ENCODE measurements around the gene ARL15.

The ARL15 gene

DNA sequence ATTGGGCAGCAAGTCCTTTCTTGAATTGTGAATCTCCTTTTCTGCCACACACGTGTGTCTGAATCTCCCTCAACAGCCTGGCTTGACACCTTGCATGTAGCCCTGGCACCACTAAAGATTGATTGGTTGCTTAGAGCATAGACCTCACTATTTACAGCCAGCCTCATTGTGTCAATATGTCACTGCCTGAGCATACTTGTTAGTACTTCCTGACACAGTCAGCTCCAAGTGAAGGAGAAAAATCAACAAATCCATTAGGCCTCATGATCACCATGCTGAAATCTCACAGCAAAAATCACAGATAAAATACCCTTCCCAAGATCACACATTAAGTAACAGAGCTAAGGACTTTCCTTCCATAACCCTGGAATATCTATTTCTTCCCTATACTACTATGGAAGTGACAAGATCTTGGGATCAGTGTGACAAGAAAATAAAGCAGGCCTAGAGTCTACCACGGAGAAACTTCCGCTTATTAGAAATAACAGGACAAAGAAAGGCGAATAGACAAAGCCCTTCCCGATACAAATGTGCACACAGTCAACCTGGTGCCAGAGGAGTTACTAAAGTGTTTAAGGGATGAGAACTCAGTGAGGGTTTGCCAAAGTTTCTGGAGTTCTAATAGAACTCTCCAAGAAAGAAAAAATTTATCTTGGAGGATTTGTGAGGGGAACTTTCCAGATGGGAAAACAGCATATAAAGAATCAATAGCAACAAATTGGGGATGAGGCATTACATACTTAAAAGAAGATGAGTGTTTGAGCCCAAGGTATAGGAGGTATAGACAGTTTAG lies 5.6 kb upstream of the ARL15 start:
- no peak for DNase-seq (ENCODE audit: low read depth in 4 of 4, low spot score in 1 of 4)

DNA sequence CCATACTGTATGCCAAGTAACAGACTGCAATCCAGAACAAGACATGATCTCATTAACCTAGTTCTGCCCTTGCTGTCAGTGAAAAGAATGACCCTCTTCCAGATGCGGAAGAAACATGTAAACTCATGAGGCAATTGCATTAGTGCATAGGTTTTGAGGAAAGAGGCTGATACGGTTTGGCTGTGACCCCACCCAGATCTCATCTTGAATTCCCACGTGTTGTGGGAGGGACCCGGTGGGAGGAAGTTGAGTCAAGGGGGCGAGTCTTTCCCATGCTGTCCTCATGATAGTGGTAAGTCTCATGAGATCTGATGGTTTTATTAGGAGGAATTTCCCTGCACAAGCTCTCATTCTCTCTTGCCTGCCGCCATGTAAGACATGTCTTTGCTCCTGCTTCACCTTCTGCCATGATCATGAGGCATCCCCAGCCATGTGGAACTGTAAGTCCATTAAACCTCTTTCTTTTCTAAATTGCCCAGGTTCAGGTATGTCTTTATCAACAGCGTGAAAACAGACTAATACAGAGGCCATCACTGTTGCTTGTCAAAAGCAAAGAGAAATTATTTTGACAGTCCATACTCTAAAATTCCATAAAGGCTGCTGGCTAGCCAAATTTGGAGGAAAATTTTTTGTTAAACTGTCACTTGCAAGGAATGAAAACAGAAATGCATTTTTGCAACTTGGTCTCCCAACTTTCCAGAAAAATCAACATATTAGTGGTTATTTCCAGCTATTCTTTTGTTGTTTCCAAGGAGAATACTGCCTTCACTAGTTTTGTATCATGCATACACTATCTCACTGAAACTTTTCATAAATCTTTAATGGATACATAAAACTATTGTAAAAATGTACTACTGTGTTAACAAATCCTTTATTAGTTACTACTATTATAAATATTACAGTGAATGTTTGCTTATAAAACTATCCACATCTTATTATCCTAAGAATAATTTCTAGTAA lies 3.2 kb upstream of the ARL15 start:
- DNase-seq (ENCODE audit: low read depth in 4 of 4, low spot score in 1 of 4), result no peak

DNA sequence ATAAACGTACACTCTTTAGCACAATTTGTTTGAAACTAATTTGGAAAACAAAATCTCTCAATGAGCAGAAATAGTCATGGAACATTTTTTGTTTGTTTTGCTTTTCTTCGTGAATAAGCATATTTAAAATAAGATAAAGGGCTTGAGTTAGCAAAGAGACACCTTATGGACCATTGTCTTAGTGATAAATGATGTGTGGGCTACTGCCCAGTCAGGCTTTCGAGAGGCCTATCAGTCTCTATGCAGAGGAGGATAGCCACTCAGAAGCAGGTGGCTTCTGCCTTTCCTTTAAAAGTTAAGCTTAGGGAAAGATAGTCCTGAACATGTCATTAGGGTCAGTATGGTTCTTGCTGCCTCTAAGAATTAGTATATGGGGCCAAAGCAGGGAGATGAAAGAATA lies 2.1 kb upstream of the ARL15 start:
- DNase-seq (ENCODE audit: low read depth in 4 of 4, low spot score in 1 of 4), result no peak

DNA sequence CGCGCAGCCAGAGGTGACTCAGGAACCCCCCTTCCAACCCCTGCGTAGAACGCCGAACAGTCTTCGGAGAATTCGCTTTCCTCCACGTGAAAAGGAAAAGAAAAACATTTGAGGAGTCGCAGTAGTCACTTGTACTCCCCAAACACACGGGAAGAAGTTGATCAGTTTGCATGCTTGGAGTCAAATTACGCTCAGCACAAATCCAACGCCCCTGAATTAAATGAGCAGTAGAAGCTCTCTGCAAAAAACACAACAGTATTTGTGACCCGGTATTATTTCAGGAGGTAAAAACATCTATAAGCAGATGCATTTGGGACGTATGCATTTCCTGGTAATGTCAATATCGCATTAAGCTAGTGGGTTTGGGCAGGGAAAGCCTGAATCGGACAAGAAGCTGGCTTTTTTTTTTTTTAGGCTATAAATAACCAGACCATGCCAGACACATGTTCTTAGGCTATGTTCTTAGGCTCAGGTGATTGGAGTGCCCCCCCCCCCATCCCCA lies 854 bp upstream of the ARL15 start:
- peak in 1 of 4 experiments; percentile 0 for DNase-seq (ENCODE audit: low read depth in 4 of 4, low spot score in 1 of 4)

DNA sequence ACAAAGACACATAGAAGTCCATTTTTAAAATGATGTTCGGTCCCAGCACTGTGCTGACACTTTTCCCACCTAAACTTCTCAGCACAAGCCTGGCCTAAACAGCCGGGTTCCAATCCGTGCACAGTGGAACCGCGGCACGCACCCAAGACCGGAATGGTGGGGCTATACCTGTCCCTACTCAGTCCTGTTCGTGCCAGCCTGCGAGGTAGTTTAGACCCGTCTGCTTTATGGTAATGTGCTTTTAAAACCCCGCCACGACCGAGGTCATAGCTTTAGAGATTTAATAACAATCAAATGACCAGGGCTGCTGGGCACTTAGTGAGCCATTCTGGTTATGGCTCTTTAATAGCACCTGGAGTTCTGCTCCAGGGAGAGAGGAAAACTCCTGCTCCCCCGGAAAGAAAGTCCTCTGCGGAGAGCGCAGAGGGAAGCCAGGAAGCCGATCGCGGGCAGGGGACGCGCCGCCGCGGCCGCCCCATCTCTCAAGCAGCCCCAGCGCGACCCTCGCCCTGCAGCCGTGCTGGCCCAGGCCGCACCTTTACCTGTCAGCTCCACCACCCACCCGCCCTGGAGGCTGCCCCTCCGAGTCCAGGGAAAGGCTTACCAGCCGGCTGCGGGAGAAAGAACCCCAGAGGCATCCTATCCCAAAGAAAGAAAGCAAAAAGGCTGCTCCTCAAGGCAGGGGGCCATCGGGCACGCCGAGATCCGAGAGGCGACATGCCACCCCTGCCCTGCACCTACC lies 511 bp downstream of the ARL15 start:
- DNase-seq (ENCODE audit: low read depth in 4 of 4, low spot score in 1 of 4), result peak in 2 of 4 experiments; percentile 2 to 3

DNA sequence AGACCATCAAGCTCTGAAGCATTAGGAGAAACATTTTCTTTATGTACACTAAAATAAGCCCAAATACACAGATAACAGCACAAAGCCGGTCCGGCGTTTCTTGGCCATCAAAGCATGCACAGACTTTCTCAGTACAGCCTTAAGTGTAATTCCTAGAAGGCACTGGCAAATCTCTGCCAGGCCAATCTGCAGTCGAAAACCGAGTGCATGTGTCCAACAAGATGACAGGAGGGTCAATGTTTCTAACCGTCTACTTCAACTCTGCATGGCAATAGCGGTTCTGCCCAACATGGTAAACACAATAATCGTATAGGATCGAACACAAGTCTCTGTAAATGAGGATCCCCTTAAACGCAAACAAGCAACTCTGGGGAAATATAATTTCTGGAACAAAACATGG lies 1.1 kb downstream of the ARL15 start:
- DNase-seq (ENCODE audit: low read depth in 4 of 4, low spot score in 1 of 4), result no peak

DNA sequence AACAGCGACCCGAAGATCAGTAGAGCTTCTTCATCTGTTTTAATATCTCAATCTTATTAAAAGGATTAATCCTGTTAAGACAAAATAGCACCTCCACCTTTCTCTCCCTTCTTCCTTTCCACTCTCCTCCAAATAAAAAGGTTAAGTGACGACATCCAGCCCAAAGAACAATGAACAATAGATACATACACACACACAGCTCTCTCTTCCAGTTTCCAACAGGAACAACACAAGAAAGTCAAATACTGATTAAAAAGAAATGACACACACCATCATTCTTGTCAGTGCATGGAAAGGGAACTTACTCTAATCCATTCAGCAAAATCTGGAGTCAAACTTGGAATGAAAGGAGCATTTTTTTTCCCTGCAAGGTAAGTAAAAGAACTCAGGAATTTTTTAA lies 2.8 kb downstream of the ARL15 start:
- DNase-seq (ENCODE audit: low read depth in 4 of 4, low spot score in 1 of 4), result no peak

DNA sequence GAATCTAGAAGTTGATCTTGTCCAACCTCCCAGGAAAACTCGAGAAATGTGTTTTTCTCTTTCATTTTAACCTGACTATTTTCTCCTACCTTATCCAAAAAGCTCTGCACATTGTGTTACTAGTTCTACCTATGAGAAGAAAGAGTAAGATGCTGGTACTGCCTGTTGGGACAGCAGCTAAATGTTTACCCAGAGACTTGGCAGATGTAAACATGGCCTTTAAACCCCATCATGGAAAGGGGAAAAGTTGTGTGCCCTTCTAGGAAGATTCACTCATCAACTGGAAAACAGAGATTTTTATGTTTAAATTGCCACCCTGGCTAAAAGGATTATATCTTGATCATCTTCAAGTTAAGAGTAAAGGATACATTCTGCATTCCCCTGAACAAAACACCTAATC lies 3.5 kb downstream of the ARL15 start:
- no peak for DNase-seq (ENCODE audit: low read depth in 4 of 4, low spot score in 1 of 4)

DNA sequence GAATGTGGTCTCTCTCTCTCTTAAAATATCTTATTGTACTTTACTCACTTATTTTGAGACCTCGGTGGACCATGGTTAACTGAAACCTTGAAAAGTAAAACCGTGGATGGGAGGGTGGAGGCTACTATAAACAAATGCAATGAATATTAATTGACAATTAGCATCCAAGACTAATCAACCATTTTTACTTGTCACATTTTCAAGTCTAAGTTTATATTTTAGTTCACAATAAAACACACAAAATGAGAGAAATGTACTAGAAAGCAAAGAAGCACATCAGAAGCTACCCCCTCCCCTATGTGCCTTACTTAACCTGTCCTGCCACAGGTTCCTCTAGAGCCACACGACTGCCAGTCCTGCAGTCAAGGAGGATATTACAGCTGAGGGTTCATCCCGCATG lies 4.6 kb downstream of the ARL15 start:
- no peak for DNase-seq (ENCODE audit: low read depth in 4 of 4, low spot score in 1 of 4)

DNA sequence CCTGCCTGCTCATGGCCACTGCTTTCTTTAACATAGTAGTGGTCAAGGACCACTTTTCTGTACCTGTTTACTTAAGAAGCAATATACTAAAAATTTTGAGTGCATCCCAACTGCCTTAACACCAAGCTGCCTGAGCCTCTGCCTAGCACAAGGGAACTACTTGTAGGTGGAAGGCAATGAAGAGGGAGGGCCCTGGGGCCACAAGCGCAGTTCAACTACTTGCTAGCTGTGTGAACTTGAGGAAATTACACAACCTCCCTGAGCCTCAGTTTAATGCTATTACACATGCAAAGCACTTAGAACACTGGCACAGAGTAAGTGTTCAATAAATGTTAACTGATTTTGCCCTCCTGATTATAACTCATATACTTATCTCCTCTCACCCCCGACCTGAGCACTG lies 6.3 kb downstream of the ARL15 start:
- DNase-seq (ENCODE audit: low read depth in 4 of 4, low spot score in 1 of 4), result no peak

DNA sequence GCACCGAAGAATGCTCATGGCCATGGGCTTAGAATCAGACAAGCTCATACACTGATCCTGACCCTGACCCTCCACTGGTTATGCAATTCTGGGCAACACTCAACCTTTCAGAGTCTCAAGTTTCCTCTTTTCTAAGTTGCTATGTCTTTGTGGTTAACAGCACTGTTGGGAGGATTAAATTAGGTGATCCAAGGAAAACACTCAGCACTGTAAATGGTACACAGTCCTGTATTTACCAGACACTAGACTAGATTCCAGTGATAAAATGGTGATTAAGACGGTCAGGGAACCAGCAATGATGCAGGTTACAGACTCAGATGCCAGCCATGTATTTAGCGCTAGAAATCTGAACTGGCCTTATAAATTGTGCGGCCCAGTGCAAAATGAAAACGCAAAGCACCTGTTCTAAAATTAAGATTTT lies 8.1 kb downstream of the ARL15 start:
- no peak for DNase-seq (ENCODE audit: low read depth in 4 of 4, low spot score in 1 of 4)

DNA sequence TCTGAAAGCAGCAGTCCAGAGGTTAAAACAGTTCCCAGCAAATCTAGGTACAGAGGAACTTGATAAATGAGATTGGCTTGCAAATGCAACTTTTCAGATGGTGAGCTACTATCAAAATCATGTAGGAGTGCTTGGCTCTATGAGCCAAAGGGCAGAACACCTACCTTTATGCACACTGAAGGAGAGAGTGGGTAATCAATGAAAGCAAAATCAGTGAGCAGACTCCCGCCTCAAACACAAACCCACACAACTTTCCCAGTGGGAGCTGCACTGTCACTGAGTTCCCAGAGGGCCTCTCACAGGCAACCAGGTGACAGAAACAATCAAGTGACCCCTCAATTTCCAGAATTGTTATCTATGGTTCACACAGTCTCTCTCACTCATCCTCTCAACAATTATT lies 8.5 kb downstream of the ARL15 start:
- DNase-seq (ENCODE audit: low read depth in 4 of 4, low spot score in 1 of 4), result no peak

DNA sequence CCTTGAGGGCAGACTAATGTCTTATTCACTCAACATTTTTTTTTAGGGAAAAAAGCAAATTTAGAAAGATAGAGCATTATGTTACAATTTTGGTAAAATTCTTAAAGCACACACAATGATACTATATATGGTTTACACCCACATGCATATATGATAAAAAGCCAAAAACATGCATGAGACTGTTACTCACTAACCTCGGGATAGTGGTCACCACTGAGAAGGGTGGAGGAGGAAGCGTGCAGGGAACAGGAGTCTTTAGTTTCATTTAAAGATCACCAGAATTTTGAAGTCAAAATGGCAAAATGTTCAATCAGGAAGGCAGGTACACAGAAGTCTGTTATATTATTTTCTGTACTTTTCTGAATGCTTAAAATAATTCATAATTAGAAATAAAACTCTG lies 9.2 kb downstream of the ARL15 start:
- no peak for DNase-seq (ENCODE audit: low read depth in 4 of 4, low spot score in 1 of 4)

DNA sequence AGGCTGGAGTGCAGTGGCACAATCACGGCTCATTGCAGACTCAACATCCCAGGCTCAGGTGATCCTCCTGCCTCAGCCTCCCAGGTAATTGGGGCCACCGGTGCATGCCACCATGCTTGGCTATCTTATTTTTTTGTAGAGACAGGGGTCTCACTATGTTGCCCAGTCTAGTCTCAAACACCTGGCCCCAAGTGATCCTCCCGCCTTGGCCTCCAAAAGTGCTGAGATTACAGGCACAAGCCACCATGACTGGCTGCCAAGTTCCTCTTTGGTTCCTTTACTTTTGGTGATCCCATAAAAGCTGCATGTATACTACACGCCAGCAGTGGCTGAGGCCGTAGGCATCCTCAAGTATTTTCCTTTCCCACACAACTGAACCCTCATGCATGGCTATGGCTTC lies 11.4 kb downstream of the ARL15 start:
- DNase-seq (ENCODE audit: low read depth in 4 of 4, low spot score in 1 of 4), result no peak

DNA sequence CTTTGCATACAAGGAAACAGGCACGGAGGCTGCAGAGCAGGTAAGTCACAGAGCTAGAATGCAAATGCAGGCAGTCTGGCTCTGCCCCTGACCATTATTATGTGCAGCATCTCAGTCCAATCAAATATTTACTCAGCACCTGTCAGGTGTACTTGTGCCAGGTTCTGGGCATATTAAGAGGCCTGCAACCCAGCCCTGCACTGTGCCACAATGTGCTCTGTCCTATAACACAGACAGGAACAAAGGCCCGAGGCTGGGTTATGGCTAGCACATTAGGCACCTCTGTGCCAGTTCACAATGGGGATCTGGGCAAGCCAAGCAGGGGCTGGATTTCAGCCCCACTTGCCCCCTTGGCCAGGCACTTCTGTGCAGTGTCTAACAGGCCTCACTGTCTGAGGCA lies 14.0 kb downstream of the ARL15 start:
- no peak for DNase-seq (ENCODE audit: low read depth in 4 of 4, low spot score in 1 of 4)

DNA sequence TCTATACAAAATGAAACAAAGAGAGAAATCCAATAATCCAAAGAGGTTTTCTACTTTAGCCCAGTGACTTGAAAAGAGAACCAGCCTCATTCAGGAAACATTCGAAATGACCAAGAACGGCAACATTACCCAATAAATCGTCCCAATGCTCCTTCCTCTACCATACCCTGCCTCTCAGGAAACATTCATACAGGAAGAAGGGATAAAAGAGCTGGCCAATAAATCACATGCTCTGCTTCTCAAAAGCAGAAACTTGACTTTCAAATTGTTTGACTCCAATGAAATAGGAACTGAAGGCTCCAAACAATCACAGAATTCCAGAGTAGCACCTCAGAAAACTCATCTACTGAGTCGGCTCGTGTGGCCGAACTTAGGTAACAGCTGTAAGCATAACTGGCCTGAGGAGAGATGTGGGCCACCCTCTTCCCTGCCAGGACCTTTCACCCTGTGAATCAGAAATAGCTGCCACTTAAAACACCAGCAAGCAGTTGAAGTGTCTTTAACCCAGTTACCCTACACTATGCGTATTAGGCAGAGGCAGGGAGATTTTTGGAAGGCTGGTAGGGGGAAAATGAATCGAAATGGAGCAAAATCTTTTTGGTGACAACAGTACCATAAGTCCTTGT lies 14.6 kb downstream of the ARL15 start:
- no peak for DNase-seq (ENCODE audit: low read depth in 4 of 4, low spot score in 1 of 4)

DNA sequence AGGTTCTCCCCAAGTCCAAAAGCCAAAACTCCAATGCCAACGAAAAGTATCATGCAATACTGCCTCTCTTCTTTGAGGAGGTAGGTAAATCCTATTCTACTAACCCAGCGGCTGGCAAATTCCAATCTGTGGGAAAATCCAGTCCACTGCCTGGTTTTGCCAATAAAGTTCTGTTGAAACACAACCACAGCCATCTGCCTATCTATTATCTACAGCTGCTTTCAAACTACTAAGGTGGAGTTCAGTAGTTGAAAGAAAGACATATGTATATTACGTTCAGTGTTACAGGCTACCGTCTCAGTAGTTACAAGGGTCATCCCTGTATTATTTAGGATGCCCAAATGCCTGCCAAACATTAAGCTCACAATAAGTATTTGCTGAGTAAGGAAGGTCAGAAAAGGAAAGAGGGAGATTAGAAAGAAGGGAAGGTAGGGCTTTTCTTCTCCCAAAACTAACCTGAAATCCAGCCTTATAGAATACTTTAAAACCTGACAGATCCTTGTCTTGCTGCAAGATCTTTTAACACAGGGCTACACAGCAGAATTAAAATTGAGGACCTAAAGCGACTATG lies 16.2 kb downstream of the ARL15 start:
- DNase-seq (ENCODE audit: low read depth in 4 of 4, low spot score in 1 of 4), result no peak

DNA sequence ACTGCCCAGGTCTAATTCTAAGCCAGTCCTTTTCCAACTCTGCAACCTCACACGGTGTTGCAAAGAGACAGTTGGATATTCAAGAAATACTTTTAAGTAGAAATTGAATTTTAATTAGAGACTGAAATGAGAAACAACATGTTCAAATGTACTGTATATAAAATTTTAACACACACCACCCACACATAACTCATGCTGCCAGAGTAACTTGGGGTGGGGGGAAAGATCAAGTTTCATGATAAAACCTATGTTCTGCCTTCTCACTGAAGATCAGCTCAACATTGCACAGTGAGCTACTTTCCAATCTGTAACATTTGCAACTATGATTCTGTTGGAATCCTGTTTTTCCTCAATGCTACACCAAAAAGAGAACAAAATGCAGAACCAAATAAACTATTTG lies 17.5 kb downstream of the ARL15 start:
- no peak for DNase-seq (ENCODE audit: low read depth in 4 of 4, low spot score in 1 of 4)

DNA sequence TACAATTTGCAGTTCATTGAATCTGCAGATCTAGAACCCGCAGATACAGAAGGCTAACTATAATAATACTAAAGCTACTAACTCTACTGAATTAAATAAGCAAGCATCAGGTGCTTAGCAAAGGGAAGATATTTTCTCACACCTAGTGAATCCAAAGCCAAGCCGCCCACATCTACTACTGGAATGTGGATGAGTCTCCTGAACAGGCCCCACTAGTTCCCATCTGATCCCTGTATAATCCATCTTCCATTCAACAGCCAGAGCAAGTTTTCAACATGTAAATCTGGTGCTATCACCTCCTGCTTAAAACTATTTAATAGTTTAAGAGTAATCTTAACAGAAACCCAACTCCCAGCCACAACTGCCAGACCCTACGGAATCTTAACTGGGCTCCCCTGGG lies 18.9 kb downstream of the ARL15 start:
- no peak for DNase-seq (ENCODE audit: low read depth in 4 of 4, low spot score in 1 of 4)

DNA sequence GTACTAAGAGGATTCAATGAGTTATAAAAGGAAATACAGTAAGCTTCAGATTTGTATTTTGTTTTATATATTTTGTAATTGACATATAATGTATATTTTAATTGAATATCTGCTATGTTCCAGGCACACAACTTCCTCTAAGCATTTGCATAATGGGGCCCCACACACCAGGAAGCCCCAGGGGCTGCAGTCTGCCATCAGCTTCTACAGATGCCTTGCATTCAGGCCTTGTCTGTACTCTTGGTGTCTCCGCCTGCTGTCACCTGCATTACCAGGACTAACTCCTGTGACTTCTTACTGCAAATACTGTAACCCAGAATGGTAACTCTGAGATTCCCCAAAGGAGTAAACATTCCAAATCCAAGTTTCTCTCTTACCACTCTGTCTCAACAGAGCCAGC lies 20.6 kb downstream of the ARL15 start:
- DNase-seq (ENCODE audit: low read depth in 4 of 4, low spot score in 1 of 4), result no peak

All from stimulated activated CD4-positive, alpha-beta T cell treated with anti-CD3 and anti-CD28 coated beads, Interleukin-1b, Interleukin-23, amount 100 ng/mL, for 24 hours (primary cell).